HepG2 (cell line): ENCODE measurements around the gene JTB. TPM values are rescaled to one million over a fixed set of nuclear protein-coding genes. Genes with fewer than 3 reads are reported as not detected.

Experiments used
- BHLHE40 ChIP-seq: IDR thresholded peaks from 2 replicates; pipeline ENCODE4 v1.6.1; 2011; ENCODE audit warnings: low read length, improper control_type of control experiment
- CAMTA2 ChIP-seq: sonication (generic); formaldehyde crosslinking; IDR thresholded peaks from 2 replicates; pipeline ENCODE4 v1.4.0; 2020; ENCODE audit warnings: mild to moderate bottlenecking, missing genetic modification reagents, borderline replicate concordance
- EED ChIP-seq: sonication (generic); formaldehyde crosslinking; IDR thresholded peaks from 2 replicates; pipeline ENCODE4 v1.5.0; 2020; ENCODE audit warnings: mild to moderate bottlenecking, missing genetic modification reagents
- HOXA7 ChIP-seq: sonication (generic); formaldehyde crosslinking; IDR thresholded peaks from 2 replicates; pipeline ENCODE4 v1.8.1; 2022; ENCODE audit warnings: mild to moderate bottlenecking, missing genetic modification reagents, moderate library complexity
- KLF9 ChIP-seq: IDR thresholded peaks from 2 replicates; pipeline ENCODE4 v1.6.1; 2016; ENCODE audit warnings: low read depth
- MED8 ChIP-seq: sonication (generic); formaldehyde crosslinking; IDR thresholded peaks from 2 replicates; pipeline ENCODE4 v1.8.1; 2023; ENCODE audit warnings: mild to moderate bottlenecking, missing genetic modification reagents; ENCODE audit not compliant: insufficient replicate concordance
- PAX8 ChIP-seq: sonication (generic); formaldehyde crosslinking; IDR thresholded peaks from 2 replicates; pipeline ENCODE4 v1.8.0; 2022; ENCODE audit warnings: mild to moderate bottlenecking, missing genetic modification reagents, borderline replicate concordance
- SSRP1 ChIP-seq: IDR thresholded peaks from 2 replicates; pipeline ENCODE4 v1.6.1; 2016; ENCODE audit warnings: control low read depth
- ZNF484 ChIP-seq: sonication (generic); formaldehyde crosslinking; IDR thresholded peaks from 2 replicates; pipeline ENCODE4 v1.5.1; 2020; ENCODE audit warnings: mild to moderate bottlenecking, low read depth, missing genetic modification reagents, borderline replicate concordance
- ZNF546 ChIP-seq: sonication (generic); formaldehyde crosslinking; conservative IDR thresholded peaks from 2 replicates; pipeline ENCODE4 v1.8.1; 2023; ENCODE audit warnings: mild to moderate bottlenecking, missing genetic modification reagents
- ZZZ3 ChIP-seq: sonication (generic); formaldehyde crosslinking; IDR thresholded peaks from 2 replicates; pipeline ENCODE4 v1.4.0; 2020; ENCODE audit warnings: missing genetic modification reagents, mild to moderate bottlenecking, borderline replicate concordance
- polyA plus RNA-seq, 8 experiments: library from polyadenylated mRNA; depleted of rRNA in 3 of 8; stranded (reverse) in 7 of 8; unstranded in 1 of 8; fragments of >200 nt; fragmentation: Illumina TruSeq in 4 of 8; extraction: Trizol in 4 of 8; gene quantifications; 2 replicates each; pipeline versions ENCODE4 v1.2.1 to v1.2.3, GENCODE V29; 2011 to 2016; ENCODE audit warnings: low read depth in 4 of 8, missing spikeins in 1 of 8, mixed read lengths in 1 of 8; ENCODE audit not compliant: insufficient read depth in 1 of 8
- total RNA-seq, 5 experiments: library from RNA; depleted of rRNA; stranded (reverse); fragments of >200 nt; fragmentation: Illumina TruSeq; extraction: Trizol; gene quantifications; 2 replicates each; pipeline ENCODE4 v1.2.3, GENCODE V29; 2016; ENCODE audit warnings: low read depth in 1 of 5
- TF ChIP-seq, protein P1 (sequence below): sonication (generic); formaldehyde crosslinking; IDR thresholded peaks from 2 replicates; pipeline ENCODE4 v1.4.0; 2020; ENCODE audit warnings: missing genetic modification reagents
- TF ChIP-seq, protein P2 (sequence below): sonication (generic); formaldehyde crosslinking; conservative IDR thresholded peaks from 2 replicates; pipeline ENCODE4 v1.4.0; 2020; ENCODE audit warnings: missing genetic modification reagents
- TF ChIP-seq, protein P3 (sequence below): conservative IDR thresholded peaks from 2 replicates; pipeline ENCODE4 v1.6.1; 2018; ENCODE audit warnings: missing genetic modification reagents
- TF ChIP-seq, protein P4 (sequence below): sonication (generic); formaldehyde crosslinking; IDR thresholded peaks from 2 replicates; pipeline ENCODE4 v1.5.0; 2020; ENCODE audit warnings: missing genetic modification reagents, mild to moderate bottlenecking, borderline replicate concordance
- TF ChIP-seq, protein P5 (sequence below): sonication (generic); formaldehyde crosslinking; IDR thresholded peaks from 2 replicates; pipeline ENCODE4 v1.9.0; 2021; ENCODE audit warnings: mild to moderate bottlenecking, missing genetic modification reagents

Gene JTB
- total and polyA plus RNA-seq, 2 of the 13 experiments (the other 11 are each of a cell fraction or from before 2014, with no cell fraction given): 96.7 to 99.2 TPM

DNA sequence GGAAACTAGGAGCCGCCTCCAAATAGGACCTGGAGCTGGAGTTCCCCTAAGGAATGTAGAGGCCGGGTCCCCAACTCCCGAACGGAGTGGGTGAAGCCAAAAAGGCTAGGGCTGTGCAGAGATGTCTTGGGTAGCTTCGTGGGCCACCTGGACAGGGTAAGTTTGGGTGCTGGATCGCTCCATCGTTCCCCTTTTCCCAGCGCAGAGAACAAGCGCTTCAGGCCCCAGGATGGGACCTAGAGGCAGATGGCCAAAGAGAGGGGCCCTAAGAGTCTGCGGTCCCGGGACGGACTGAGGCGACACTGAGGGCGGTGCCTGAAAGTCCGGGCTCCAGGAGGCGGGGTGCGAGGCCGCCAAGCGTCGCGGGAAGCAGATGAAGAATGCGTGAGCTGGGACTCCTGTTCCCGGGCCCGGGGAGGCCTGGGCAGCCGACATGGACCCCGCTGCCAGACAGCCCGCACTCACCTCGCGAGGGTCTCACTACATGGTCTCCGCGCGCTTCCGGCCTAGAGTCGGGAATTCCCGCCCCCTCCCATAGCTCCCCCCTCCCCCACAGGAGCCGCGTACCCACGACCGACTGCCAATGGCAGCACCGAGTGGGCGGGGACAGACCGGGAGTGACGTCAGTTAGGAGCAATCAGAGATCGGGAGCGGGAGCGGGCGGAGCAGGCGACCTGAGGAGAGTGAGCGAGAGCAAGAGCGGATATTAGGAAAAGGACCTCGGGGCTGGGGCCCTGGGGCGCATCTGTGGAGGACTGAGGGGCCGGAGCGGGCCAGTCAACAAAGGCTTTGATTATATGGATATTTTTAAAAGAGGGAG is 14.2 kb downstream of the JTB start, which contains the start of gene SLC39A1 (continued):
- TF ChIP-seq EED (CRISPR knock-in tag) (no peak), CAMTA2 (CRISPR knock-in tag) (0 out of 2 replicates have a peak, but pooled peaks have one; percentile 10), HOXA7 (CRISPR knock-in tag) (no peak), PAX8 (CRISPR knock-in tag) (no peak), MED8 (CRISPR knock-in tag) (no peak), KLF9 (no peak), SSRP1 (CRISPR knock-in tag) (no peak), ZNF546 (no peak), ZZZ3 (CRISPR knock-in tag) (no peak; the same call in 1 of the 2 replicates), ZNF484 (CRISPR knock-in tag) (no peak), BHLHE40 (no peak)
- TF ChIP-seq, protein P1, sequence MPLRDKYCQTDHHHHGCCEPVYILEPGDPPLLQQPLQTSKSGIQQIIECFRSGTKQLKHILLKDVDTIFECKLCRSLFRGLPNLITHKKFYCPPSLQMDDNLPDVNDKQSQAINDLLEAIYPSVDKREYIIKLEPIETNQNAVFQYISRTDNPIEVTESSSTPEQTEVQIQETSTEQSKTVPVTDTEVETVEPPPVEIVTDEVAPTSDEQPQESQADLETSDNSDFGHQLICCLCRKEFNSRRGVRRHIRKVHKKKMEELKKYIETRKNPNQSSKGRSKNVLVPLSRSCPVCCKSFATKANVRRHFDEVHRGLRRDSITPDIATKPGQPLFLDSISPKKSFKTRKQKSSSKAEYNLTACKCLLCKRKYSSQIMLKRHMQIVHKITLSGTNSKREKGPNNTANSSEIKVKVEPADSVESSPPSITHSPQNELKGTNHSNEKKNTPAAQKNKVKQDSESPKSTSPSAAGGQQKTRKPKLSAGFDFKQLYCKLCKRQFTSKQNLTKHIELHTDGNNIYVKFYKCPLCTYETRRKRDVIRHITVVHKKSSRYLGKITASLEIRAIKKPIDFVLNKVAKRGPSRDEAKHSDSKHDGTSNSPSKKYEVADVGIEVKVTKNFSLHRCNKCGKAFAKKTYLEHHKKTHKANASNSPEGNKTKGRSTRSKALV: peak; percentile 22; the same call in 1 of the 2 replicates
- TF ChIP-seq, protein P2, sequence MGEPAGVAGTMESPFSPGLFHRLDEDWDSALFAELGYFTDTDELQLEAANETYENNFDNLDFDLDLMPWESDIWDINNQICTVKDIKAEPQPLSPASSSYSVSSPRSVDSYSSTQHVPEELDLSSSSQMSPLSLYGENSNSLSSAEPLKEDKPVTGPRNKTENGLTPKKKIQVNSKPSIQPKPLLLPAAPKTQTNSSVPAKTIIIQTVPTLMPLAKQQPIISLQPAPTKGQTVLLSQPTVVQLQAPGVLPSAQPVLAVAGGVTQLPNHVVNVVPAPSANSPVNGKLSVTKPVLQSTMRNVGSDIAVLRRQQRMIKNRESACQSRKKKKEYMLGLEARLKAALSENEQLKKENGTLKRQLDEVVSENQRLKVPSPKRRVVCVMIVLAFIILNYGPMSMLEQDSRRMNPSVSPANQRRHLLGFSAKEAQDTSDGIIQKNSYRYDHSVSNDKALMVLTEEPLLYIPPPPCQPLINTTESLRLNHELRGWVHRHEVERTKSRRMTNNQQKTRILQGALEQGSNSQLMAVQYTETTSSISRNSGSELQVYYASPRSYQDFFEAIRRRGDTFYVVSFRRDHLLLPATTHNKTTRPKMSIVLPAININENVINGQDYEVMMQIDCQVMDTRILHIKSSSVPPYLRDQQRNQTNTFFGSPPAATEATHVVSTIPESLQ (CRISPR knock-in tag): no peak
- TF ChIP-seq, protein P3, sequence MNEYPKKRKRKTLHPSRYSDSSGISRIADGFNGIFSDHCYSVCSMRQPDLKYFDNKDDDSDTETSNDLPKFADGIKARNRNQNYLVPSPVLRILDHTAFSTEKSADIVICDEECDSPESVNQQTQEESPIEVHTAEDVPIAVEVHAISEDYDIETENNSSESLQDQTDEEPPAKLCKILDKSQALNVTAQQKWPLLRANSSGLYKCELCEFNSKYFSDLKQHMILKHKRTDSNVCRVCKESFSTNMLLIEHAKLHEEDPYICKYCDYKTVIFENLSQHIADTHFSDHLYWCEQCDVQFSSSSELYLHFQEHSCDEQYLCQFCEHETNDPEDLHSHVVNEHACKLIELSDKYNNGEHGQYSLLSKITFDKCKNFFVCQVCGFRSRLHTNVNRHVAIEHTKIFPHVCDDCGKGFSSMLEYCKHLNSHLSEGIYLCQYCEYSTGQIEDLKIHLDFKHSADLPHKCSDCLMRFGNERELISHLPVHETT (CRISPR knock-in tag): peak; percentile 22; the same call in 1 of the 2 replicates
- TF ChIP-seq, protein P4, sequence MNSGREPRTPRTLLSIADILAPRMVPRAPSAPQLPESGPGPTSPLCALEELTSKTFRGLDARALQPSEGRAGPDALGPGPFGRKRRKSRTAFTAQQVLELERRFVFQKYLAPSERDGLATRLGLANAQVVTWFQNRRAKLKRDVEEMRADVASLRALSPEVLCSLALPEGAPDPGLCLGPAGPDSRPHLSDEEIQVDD (CRISPR knock-in tag): no peak
- TF ChIP-seq, protein P5, sequence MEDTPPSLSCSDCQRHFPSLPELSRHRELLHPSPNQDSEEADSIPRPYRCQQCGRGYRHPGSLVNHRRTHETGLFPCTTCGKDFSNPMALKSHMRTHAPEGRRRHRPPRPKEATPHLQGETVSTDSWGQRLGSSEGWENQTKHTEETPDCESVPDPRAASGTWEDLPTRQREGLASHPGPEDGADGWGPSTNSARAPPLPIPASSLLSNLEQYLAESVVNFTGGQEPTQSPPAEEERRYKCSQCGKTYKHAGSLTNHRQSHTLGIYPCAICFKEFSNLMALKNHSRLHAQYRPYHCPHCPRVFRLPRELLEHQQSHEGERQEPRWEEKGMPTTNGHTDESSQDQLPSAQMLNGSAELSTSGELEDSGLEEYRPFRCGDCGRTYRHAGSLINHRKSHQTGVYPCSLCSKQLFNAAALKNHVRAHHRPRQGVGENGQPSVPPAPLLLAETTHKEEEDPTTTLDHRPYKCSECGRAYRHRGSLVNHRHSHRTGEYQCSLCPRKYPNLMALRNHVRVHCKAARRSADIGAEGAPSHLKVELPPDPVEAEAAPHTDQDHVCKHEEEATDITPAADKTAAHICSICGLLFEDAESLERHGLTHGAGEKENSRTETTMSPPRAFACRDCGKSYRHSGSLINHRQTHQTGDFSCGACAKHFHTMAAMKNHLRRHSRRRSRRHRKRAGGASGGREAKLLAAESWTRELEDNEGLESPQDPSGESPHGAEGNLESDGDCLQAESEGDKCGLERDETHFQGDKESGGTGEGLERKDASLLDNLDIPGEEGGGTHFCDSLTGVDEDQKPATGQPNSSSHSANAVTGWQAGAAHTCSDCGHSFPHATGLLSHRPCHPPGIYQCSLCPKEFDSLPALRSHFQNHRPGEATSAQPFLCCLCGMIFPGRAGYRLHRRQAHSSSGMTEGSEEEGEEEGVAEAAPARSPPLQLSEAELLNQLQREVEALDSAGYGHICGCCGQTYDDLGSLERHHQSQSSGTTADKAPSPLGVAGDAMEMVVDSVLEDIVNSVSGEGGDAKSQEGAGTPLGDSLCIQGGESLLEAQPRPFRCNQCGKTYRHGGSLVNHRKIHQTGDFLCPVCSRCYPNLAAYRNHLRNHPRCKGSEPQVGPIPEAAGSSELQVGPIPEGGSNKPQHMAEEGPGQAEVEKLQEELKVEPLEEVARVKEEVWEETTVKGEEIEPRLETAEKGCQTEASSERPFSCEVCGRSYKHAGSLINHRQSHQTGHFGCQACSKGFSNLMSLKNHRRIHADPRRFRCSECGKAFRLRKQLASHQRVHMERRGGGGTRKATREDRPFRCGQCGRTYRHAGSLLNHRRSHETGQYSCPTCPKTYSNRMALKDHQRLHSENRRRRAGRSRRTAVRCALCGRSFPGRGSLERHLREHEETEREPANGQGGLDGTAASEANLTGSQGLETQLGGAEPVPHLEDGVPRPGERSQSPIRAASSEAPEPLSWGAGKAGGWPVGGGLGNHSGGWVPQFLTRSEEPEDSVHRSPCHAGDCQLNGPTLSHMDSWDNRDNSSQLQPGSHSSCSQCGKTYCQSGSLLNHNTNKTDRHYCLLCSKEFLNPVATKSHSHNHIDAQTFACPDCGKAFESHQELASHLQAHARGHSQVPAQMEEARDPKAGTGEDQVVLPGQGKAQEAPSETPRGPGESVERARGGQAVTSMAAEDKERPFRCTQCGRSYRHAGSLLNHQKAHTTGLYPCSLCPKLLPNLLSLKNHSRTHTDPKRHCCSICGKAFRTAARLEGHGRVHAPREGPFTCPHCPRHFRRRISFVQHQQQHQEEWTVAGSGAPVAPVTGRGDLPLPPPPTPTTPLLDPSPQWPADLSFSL (CRISPR knock-in tag): no peak
